ENCODE results near the gene PIAS4.

PIAS4 gene

GRCh38 chr19:4023600-4024398 is 16.3 kb downstream of the PIAS4 start:
- DNase-seq, result no peak

- no peak for DNase-seq
Measured at GRCh38 chr19:4025317-4025716, 17.8 kb downstream of the PIAS4 start.

DNA sequence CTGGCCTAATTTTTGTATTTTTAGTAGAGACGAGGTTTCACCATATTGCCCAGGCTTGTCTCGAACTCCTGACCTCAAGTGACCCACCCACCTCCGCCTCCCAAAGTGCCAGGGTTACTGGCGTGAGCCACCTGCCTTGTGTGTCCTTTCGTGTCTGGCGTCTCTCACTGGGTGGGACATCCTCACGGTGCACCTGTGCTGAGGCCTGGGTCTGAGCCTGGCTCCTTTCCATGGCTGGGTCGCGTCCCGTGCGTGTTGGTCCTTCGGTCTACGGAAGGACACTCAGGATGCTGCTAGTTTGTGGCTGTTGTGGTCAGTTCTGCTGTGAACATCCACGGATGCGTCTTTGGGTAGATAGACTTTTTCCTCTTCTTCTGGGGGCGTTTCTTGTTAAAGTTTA is 19.6 kb downstream of the PIAS4 start:
- DNase-seq, result no peak

DNA sequence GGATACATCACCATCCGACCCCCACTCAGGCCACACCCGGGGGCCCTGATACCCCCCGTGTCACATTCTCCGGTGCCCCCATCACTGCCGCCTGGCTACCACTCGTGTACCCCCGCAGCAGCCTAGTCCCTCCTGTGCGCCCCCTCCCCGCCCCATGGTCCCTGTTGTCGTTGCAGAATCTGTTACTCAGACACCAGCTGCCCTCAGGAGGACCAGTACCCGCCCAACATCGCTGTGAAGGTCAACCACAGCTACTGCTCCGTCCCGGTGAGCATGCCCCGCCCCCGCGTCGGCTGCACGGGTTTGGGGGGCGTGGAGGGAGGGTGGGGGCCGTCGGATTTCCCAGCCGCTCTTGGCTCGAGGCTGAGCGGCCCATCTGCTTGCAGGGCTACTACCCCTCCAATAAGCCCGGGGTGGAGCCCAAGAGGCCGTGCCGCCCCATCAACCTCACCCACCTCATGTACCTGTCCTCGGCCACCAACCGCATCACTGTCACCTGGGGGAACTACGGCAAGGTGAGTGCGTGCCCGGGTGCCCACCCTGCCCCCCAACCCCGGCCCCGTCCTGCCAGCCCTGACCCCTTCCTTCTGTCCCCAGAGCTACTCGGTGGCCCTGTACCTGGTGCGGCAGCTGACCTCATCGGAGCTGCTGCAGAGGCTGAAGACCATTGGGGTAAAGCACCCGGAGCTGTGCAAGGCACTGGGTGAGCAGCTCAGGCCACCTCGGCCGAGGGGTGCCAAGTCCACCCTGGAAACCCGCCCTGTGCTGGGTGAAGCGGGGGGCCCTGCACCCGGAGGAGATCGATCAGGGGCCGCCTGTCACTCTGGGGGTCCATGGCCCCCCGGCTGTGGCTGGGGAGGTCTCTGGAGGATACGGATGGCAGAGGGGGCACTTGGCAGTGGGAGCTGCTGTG is 21.1 kb downstream of the PIAS4 start:
- no peak for DNase-seq

DNA sequence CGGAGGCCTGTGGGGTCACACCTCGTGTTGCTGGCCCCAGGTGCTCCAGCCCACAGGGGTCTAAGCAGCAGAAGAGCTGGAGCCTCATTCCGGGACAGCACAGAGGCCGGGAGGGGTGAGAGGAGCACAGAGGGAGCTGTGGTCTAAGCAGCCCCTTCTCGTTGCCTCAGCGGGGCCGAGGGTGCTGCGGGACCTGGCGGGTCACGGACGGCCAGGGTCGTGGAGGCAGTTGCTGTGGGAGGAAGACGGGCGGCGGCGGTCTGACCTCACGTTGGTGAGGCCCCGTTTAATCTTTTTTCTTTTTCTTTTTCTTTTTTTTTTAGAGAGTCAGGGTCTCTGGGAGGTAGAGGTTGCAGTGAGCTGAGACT is 21.7 kb downstream of the PIAS4 start:
- DNase-seq, result no peak

- no peak for DNase-seq
Measured at GRCh38 chr19:4030552-4030951, 23.0 kb downstream of the PIAS4 start.

DNA sequence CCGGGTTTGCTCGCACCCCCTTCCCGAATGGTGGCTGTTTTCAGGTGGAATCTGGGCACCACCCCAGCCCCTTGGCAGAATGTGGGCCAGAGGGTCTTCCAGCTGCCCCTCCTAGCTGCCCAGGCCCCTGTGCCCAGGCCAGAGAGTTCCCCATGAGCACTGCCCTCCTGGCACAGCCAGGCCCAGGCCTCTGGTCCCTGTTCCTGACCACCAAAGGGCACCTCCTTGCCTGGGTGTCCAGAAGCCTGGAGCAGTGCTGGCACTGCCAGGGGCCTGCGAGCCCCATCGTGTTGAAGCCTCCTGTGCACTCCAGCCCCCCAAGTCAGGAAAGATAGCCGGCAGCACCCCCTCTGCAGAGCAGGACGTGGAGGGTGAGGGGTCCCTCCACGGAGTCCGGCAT is 23.4 kb downstream of the PIAS4 start:
- DNase-seq, result no peak

DNA sequence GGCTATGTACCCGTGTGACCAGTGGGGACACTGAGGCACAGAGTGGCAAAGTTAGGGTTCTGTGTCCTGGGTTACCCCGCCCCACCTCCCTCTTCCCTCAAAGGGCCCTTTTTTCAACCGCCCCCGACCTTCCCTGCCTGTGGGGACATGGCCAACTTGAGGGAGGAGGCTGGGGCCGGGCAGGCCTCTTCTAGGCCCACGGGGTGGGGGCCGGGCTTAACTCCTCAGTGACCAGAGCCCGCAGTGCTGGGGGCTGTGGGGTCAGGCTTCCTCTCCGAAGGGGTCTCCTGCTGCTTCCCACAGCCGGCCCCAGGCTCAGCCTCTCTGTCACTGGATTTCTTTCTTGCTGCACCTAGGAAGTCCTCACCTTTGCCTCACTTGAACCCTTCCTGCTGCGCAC is 23.9 kb downstream of the PIAS4 start:
- no peak for DNase-seq

GRCh38 chr19:4032436-4032835 is 24.9 kb downstream of the PIAS4 start:
- no peak for DNase-seq

DNA sequence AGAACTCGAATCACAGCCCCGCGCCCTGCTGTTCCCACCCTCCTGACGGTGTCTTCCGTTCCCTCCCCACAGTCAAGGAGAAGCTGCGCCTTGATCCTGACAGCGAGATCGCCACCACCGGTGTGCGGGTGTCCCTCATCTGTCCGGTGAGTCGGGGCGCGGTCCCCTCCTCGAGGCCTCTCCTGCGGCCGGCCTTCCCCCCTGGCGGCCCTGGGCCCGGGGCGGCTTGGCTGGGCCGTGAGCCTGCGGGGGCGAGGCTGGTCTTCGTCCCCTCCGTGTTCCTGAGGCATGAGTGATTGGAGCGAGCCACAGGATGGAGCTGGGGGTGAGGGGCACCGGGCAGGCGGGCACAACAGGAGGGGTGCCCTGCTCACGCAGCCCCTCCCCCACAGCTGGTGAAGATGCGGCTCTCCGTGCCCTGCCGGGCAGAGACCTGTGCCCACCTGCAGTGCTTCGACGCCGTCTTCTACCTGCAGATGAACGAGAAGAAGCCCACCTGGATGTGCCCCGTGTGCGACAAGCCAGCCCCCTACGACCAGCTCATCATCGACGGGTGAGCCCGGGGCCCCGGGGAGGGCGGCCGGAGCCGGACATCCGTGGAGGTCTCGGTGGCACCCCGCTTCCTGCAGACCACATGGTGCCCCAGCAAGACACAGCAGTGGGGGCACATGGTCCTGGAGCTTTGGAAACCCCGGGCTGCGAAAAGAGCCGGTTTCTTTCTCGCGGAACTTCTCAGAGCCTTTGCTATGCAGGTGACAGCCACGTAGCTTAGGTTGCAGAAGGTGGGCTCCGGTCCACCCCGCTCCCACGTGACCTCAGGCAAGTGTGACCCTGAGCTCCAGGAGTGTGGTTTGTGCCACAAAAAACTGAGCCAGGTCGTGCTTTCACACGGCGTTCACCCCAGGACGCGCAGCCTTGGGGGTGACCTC is 25.8 kb downstream of the PIAS4 start:
- DNase-seq, result no peak

DNA sequence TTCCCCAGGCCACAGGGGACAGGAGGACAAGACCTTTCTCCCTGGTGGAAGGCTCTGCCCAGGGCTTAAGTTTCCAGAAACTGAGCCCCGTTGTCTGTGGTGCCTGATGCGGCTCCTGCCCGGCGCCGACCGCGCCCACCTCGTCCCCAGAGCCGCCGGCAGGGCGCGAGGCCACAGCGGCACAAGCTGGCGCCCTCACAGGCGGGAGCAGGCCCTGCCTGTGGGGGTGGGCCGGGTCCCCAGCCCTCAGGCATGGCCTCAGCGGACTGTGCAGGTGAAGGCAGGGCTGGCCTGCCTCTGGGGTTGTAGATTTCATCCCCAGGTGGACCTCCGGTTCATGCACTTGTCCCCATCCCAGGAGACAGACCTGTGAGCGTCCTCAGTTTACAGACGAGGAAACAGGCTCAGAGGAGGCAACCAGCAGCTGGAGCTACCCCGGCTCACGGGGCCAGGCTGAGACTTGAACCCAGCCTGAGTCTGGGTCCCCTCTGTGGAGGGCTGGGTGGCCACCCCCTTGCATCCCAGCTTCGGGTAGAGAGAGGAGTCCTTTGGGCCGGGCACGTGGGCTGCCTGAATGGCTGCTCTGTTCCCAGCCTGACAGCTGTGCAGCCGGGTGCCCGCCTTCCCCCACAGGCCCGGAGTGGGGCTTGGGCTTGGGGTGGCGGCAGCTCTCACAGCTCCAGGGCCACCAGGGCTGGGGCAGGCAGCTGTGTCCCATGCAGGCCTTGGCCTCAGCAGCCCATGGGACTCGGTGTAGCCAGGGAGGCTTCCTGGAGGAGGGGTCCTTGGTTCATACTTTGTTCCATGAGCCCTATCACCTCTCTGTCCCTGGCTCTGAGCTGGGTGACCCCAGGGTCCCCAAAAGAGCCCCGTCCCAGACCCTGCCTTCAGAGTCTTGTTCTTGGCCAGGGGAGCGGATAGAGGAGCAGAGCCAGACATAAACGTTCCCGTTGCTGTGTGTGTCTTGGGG is 26.8 kb downstream of the PIAS4 start:
- DNase-seq, result no peak

DNA sequence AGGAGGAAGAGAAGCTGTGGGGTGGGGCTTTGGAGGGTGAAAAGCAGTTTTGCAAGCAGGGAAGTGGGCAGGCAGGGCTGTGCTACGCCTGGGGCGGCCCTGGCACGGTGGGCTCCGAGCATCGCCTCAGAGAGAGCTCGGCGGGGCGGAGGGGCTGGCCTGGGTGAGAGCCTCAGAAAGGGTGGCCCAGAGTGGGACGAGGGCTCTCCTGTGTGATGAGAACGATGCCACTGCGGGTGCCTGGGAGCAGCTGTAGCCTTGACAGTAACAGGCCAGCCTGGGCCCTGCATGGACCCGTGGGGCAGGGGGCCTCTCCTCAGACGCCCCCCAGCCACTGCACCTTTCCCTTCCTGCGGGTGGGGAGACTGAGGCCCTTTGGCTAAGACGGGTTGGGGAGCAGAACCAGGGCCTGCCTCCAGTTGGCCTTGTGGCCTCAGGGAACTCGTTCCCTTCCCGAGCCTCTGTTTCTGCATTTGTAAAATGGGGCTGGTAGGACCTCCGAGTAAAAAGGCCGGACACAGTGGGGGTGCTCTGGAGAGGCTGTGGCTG is 27.6 kb downstream of the PIAS4 start:
- no peak for DNase-seq

GRCh38 chr19:4035582-4035981 is 28.0 kb downstream of the PIAS4 start:
- no peak for DNase-seq

GRCh38 chr19:4036576-4037300 is 29.2 kb downstream of the PIAS4 start:
- no peak for DNase-seq

DNA sequence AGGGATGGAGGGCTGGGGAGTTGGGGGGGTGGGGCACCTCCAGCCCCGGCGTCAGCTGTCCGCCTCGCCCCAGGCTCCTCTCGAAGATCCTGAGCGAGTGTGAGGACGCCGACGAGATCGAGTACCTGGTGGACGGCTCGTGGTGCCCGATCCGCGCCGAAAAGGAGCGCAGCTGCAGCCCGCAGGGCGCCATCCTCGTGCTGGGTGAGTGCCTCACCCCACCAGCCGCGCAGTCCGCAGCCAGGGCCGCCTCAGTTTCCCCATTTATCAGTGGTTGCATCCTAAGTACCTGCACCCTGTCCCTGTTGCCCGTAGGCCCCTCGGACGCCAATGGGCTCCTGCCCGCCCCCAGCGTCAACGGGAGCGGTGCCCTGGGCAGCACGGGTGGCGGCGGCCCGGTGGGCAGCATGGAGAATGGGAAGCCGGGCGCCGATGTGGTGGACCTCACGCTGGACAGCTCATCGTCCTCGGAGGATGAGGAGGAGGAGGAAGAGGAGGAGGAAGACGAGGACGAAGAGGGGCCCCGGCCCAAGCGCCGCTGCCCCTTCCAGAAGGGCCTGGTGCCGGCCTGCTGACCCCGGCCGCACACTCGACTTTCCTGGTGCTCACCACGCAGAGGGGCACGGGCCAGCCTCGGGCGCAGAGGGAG is 29.9 kb downstream of the PIAS4 start:
- DNase-seq, result no peak

DNA sequence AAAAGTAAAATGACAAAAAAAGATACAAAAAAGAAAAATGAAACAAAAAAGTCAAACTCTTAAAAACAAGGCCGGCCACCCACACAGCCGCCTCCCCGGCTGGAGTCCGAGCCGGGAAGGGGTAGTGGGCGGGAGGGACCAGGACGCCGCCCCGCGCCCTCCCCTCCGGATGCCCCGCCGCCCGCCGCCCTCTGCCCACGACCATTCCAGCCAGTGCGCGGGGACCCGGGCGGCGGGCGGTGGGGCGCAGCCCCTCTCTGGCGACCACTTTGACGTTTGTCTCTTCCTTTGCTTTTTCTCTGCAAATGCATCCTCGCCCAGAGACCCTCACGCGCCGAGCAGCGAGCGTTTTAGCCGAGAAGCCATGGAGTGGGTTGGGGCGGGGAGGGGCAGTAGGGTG is 30.5 kb downstream of the PIAS4 start:
- DNase-seq, result no peak

- no peak for DNase-seq
Measured at GRCh38 chr19:4038661-4039423, 31.3 kb downstream of the PIAS4 start.

- no peak for DNase-seq
Measured at GRCh38 chr19:4042064-4042730, 34.7 kb downstream of the PIAS4 start.

DNA sequence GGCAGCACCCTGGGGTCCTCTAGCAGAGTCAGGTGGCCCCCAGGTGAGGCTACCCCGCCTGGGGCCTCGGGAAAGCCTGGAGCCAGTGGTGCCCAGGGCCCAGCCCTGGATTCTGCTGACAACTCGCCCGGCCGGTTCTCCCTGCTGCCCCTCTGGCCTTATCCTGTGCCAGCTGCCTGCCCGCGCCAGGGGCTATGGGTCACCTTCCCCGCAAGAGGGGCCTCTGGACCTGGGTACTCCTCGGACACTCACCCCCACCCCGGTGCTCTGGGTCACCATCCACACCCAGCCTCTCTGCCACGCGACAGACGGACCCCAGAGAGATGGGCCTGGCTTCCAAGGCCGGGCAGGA is 35.2 kb downstream of the PIAS4 start:
- no peak for DNase-seq

Data from CD4-positive, alpha-beta T cell treated with Interleukin-17A for 1 hour (primary cell).